Gastrocnemius medialis (tissue), 4 donors: ENCODE data around the gene THSD7A.

Experiments
- POLR2A ChIP-seq, 2 donors: fragments of 450-650 bp; IDR thresholded peaks; one replicate each; pipeline ENCODE4 v1.6.1; 2017; ENCODE audit warnings: antibody characterized with exemption in 2 of 2, mild to moderate bottlenecking in 2 of 2, moderate library complexity in 2 of 2
- TF ChIP-seq, protein P1 (sequence below), 5 experiments: fragments of 450-650 bp in 3 of 5; fragments of 200-600 bp in 2 of 5; sonication (generic) in 2 of 5; IDR thresholded peaks in 4 of 5; conservative IDR thresholded peaks in 1 of 5; 1 replicate in 4 of 5; 2 replicates in 1 of 5; pipeline ENCODE4 v1.5.1; 2016 to 2019; ENCODE audit warnings: antibody characterized with exemption in 5 of 5, mild to moderate bottlenecking in 3 of 5, moderate library complexity in 3 of 5

- TF ChIP-seq, protein P1, sequence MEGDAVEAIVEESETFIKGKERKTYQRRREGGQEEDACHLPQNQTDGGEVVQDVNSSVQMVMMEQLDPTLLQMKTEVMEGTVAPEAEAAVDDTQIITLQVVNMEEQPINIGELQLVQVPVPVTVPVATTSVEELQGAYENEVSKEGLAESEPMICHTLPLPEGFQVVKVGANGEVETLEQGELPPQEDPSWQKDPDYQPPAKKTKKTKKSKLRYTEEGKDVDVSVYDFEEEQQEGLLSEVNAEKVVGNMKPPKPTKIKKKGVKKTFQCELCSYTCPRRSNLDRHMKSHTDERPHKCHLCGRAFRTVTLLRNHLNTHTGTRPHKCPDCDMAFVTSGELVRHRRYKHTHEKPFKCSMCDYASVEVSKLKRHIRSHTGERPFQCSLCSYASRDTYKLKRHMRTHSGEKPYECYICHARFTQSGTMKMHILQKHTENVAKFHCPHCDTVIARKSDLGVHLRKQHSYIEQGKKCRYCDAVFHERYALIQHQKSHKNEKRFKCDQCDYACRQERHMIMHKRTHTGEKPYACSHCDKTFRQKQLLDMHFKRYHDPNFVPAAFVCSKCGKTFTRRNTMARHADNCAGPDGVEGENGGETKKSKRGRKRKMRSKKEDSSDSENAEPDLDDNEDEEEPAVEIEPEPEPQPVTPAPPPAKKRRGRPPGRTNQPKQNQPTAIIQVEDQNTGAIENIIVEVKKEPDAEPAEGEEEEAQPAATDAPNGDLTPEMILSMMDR (IDR thresholded peaks at IDR 0.05 in 4 of 5, conservative IDR thresholded peaks at IDR 0.05 in 1 of 5), result no peak
- TF ChIP-seq POLR2A (IDR thresholded peaks at IDR 0.05), result no peak
Measured at GRCh38 chr7:11570922-11571550, 261.0 kb downstream of the THSD7A start.
